ENCODE results near the gene SLC4A5.
"Not testable (repeated sequence)": the region's sequence is repeated elsewhere in the genome, so short reads cannot be mapped to it uniquely, and the experiment has no call there.

The SLC4A5 gene

DNA sequence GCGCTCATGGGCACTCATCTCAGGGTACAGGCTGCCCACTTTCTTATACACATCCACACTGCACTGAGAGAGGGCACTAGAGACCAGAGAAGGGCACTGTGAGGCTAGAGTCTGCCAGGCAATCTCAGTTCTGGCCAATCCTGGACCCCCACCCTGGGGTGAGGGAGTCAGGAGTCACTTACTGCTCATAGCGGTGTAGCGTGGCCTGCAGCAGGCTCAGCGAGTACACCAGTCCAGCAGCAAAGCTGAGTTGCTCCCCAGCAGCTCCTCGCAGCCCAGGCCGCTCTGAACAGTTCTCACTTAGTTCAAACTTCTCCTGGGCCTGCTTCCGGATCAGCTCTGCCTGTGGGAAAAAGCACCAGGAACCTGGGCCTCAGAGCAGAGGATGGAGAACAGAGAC lies 24.6 kb upstream of the SLC4A5 start:
- no peak for DNase-seq (ENCODE audit: low spot score)

DNA sequence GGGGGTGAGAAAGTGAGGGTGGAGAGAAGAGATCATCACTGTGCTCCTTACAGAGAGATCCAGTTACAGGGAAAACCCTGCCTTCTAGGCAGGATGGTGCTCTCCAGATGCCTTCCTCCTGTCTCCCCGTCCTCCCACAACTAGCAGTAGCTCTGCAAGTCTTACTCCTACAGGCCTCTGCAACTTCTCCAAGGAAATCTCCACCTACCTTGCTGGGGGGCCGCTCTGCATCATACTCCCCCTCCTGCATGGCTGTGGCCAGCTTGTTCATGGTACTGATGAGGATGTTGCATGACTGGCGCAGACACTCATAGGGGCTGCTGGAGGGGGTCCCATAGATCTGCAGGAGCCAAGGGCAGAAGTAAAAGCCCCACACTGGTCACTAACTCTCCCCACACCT lies 22.8 kb upstream of the SLC4A5 start:
- DNase-seq (ENCODE audit: low spot score) = no peak

DNA sequence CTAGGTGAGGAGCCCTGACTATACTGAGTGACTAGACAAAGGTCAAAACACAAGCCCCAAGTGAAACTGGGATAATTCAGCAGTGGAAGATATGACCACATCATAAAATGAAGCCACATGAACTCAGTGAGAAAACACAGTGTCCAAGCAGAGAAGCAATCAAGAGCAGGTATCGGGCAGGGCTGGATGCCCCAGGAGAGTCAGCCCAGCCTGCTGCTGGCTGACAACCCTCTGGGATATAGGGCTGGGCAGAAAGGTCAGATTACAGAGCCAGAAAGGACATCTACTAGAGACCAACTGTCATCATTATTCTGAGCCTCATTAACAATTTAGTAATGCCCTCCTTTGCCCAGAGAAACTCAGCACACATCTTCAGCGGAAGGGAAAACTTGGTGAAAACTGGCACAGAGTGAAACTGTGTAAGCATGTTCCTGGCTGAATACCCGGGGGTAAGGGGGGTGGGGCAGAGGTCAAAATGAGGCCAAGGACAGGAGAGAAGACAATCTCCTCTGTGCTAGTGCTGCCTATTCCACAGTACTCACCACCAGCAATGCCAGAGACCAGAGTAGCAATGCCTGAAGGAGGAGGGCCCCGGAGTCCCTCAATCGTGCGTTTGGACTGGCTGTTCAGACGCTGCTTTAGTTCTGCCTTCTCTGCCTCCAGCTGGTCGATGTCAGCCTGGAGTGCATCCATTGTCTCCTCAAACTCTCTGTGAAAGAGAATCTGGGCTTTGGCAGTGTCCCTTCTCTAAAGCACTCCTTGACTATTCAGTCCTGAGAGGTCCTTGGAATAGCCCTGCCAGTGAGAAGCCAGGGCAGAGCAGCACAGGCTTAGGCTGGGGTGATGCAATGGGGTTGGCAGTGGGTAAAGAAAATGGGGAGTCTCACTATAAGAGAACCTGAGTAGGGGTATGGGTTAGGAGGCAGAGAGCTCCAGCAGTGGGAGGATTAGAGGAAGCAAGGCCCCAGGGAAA lies 21.6 kb upstream of the SLC4A5 start:
- DNase-seq (ENCODE audit: low spot score) = no peak

DNA sequence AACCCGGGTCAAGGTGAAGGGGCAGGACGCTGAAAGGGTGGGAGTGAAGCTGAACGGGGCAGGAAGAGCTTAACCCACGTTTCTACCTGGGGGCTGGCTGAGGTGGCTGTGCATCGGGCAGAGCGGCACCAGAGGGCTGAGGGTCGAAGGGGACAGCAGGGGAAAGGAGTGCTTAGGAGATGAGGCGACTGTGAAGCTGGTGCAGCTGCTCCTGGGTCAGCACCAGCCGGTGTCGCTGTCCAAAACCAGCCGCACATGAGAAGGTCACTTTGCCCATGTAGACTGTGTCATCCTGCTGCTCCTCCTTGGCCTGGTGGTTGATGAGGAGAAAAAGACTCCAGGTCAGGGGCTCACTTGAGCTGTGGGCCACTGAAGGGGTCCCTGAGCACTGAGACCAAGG lies 18.1 kb upstream of the SLC4A5 start:
- no peak for DNase-seq (ENCODE audit: low spot score)

DNA sequence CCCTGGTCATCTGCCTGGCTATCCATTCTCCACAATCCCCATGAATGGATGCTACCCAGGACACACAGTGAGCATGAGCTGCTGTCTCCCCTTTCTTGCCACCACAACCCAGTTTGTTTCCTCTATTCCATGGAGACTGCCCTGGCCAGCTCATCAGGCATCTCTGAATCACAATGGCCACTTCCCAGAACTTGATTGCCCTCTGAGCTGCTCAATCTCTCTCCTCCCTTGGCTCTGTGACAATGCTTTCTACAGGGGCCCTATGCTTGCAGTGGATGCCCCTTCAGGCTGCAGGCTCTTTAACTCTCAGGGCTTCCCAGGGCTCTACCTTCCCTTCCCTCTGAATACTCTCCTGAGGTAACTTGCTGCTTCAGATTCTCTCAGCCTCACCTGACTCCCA lies 14.4 kb upstream of the SLC4A5 start:
- no peak for DNase-seq (ENCODE audit: low spot score)

DNA sequence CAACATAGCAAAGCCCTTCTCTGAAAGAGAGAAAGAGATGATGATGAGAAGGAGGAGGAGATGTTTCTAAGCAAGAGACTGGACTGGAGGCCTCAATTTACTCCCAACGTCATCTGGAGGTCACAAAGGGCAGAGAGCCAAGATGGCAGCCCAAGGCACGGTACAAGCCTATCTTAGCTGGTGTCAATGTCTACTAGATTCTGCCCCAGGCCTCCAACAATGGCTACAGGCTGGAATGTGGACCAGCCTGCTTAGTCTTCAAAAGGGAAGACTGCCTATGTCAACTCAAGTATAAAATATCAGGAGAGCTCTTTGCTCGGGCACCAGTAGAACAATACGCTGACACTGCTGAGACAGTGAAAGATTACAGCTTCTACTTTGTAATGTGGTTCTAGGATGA lies 6.7 kb upstream of the SLC4A5 start:
- no peak for DNase-seq (ENCODE audit: low spot score)

DNA sequence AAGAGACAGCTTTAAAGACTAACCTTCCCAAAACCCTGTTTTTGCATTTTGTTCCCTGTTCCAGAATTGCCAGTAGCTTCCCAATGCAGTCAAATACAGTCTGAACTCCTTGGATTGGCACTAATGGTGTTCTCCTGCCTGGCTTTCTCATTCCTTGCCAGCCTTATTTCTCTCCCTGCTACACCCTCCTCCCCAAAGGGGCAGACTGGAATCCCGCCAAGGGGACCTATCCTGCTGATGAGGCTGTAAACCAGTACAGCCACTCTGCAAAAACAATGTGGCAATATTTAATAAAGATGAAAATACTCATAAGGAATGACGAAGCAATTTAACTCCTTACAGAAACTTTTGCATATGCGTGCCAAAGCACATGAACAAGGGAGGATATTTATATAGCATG lies 4.5 kb upstream of the SLC4A5 start:
- DNase-seq (ENCODE audit: low spot score) = no peak

DNA sequence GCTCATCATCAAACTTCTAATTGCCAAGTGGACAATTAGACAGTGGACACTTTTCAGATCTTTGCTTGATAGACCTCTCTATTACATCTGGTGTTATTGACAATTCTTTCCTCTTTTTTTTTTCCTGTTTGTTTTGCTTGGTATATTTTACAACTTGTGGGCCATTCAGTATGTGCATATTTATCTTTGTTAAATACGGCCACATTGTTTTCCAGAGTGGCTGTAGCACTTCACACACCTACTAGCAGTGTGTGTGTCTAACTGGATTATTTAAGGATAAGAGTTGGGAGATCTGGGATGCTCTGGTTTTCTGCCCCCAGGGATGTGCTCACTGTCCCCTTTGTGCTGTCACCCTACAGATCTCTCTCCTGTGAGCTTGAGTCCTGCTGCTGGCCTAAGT lies 4.1 kb upstream of the SLC4A5 start:
- no peak for DNase-seq (ENCODE audit: low spot score)

DNA sequence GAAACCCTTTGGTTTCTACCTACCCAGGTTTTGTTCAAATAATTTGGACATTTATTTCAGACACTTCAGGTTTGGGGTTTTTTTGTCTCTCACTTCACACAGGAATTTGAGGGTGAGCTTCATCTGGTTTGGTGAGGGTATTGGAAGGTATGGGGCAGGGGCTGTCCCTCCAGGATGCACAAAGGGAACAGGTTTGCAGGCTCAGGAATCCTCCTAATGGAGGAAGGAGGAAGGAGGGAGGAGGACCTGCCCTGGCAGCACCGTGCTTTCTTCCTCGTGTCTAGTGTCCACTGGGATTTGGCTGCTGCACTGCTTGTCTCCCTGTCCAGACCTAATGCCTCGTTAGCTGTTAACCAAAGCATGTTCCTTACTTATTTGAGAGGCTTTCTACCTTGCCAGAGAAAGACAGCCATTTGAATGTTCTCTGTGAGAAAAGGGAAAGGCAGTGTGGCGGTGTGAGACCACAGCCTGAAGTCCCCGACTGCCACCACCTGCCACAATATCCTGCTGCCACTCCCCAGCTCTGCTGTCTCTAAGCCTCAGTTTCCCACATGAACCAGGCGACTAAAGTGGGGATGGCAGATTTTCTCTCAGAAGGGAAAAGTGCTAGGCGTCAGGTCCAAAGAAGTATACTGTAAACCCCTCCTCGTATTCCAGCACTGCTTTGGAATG lies 2.2 kb upstream of the SLC4A5 start:
- no peak for DNase-seq (ENCODE audit: low spot score)

DNA sequence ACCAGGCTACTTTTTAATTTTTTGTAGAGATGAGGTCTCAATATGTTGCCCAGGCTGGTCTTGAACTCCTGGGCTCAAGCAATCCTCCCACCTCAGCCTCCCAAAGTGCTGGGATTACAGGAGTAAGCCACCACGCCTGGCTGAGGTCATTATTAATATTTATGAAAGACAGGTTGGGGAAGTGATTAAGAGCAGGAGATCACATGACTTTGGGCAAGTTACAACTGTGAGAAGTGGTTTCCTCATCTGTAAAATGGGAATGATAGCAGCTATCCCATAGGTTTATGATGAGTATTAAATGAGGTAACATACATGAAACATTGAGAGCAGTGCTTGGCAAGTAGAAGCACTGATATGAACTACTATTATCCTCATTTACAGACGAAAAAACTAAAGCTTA lies 7.0 kb downstream of the SLC4A5 start:
- DNase-seq (ENCODE audit: low spot score) = not testable (repeated sequence)

DNA sequence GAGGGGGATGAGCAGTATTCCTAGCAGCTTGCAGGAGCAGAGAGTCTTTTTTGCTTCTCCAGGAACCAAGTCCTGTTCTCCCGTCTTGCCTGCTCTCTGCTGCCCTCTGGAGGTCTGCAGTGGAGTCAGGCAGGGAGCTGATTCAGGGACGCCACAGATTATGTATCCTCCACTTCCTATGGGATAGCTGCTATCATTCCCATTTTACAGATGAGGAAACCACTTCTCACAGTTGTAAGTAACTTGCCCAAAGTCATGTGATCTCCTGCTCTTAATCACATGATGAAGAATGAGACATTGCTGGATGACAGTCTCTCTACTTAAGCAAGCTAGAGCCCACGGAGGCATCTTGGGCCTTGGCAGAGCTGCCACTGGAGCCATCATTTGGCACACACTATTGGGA lies 8.3 kb downstream of the SLC4A5 start:
- peak; percentile 83 for DNase-seq (ENCODE audit: low spot score)

DNA sequence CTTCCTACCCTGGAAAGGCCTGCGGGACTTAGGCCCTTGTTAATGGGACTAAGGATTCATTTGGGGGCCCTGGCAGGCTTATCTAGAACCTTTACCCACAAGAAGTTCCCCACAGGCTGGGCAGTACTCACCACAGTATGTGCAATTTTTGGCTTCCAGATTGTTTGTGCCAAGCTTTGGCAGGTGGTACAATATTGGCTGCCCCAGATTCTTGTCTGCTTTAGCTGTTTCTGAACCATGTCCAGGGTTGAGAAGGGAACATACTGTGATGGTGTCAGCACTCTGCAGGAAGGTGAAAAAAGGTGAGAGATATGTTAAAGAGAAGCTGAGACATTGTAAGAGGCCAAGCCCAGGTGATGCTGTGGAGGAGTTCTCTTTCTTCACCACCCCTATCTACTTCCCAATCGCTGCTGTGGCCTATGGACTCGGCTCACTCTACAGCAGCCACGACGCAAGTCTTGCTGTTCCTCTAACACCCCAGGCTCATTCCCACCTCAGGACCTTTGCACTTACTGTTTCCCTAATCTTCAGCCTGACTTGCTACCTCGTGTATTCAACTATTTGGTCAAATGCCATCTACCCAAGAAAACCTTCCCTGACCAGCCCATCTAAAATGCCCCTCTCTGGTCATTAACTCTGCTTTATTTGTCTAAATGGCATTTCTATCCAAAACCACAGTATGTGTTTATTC lies 9.2 kb downstream of the SLC4A5 start:
- no peak for DNase-seq (ENCODE audit: low spot score)

DNA sequence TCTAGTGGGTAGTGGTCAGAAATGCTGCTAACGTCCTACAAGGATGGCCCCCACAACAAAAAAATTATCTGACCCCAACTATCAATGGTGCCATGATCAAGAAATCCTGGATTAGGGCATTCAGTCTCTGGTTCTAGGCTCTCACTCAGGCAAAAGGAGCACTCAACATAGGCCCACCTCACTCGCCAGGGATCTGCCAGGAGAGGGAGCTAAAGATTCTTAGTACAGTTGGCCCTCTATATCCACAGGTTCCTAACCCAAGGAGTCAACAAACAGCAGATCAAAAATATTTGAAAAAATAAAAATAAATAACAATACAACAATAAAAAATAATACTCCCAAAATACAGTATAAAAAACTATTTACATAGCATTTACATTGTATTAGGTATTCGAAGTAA lies 10.0 kb downstream of the SLC4A5 start:
- no peak for DNase-seq (ENCODE audit: low spot score)

DNA sequence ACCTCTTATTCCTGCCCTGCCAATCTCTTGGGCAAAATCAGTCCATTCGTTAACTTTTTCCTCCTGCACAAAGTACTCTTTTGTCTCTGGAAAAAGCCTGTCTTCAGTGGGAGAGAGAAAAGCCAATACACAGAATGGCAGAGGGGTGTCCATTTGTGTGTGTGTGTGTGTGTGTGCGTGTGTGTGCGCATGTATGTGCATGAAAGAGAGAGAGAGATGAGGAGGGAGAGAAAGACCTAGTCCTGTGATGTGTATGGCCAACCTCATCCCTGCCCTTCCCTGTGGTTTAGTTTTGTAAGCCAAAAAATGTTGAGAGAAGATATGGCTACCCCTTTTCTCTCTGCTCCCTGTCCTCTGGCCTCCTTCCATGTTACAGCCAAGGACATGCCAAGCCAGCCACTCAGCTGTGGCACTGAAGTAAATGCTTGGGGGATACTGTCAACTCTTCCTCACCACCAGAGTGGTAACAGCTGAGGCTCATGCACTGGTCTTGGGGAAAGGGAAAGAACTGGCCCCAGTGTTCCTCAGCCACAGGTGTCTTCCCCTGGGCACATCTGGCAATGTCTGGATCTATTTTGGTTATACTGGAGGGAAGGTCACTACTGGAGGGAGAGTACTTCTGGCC lies 10.6 kb downstream of the SLC4A5 start:
- DNase-seq (ENCODE audit: low spot score) = no peak

DNA sequence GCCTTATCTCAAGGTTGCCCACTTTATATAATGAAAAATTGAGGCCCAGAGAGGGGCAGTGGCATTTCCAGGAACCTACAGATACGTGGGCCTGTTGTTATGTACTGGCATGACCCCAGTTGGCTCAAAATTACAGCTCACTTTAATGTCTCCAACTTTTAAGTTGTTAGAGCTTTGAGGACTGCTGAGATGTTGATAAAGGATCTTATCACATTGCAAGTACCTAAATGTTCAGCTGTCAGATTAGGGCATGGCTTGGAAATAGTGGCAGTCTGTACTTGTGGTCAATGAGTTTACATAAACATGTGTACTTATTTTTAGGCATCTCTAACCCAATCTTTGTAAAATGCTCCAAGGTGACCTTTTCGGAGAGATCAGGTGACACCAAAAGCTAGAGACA lies 14.6 kb downstream of the SLC4A5 start:
- no peak for DNase-seq (ENCODE audit: low spot score)

DNA sequence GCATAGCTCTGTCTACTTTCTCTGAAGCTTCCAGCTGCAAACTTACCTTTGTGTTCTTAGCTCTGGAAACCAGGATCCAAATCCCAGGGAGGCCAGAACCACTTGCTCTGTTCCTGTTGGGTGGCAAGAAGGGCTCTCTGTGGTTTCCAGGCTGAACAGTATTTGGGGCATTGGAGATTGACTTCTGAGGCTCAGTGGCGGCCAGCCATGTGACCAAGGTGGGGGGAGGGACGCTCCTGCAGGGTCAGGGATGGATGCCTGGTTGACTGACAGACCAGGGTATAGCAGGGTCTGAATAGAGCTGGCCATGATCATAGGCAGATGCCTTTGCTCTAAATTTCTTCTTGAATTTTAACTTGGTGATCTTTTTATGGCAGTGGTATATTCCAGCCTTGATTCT lies 15.1 kb downstream of the SLC4A5 start:
- peak; percentile 56 for DNase-seq (ENCODE audit: low spot score)

DNA sequence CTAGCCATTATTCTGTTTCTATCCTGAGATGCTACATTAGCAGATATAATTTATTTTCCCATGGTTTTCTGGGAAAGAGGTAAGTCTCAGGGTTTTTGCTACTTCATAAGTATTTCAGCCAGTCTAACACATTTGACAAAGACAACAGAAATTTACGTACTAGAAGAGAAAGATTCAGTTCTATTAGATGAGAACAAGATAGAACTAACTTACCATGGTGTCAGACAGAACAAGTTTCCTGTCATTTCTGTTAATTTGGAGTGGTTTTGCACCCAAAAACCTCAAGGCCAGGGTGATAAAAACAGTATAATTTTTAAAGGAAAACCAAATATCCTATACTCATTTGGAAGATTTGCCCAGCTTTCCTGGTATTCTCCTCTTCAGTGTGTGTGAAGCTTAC lies 15.6 kb downstream of the SLC4A5 start:
- DNase-seq (ENCODE audit: low spot score) = no peak

DNA sequence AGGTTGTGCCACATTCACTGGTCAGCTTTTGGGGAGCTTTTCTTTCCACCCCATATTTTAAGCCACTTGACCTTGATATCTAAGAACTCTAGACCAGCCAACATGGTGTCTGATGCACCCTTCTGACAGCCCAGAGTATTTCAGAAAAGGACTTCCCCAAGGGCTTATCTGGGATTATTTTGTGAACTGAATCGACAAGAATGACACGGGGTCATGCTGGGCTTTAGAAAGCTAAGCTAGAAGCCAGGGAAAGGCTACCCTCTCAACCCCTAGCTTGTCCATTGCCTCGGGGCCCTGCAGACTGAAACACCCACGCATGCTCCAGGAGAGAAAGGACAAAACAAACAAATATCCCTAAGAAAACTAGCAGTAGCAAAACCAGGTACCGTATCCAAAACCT lies 16.0 kb downstream of the SLC4A5 start:
- DNase-seq (ENCODE audit: low spot score) = peak; percentile 53

DNA sequence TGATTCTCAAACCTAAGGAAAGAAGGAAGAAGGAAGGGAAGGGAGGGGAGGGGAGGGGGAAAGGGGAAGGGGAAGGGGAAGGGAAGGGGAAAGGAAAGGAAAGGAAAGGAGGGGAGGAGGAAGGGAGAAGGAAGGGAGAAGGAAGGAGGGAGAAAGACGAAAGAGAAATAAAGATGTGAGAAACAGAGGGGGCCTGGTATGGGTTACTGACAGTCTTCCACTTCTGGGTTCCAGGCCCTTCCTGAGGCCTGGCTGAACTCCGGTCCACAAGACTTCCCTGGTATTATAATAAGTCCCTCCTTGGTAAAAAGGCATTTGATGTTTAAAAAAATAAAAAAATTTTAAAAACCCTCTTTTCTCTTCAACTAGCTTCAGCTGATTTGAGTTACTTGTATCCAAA lies 17.4 kb downstream of the SLC4A5 start:
- no peak for DNase-seq (ENCODE audit: low spot score)

DNA sequence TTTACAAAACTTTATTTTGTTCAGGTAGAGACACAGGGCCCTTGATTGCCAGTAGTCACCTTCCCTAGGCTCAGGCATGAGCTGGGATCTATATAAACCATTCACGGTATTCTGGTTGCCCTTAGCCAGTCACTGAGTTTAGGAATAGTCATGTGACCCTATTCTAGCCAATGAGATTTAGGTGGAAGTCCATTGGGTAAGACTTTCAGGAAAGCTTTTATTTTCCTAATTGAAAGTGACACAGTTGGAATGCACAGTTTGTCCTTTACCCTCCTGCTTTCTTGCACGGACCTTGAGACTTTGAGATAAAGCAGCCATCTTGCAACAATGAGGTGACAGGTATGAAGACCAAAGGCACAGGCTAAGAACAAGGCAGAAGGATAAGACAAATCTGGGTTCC lies 21.5 kb downstream of the SLC4A5 start:
- no peak for DNase-seq (ENCODE audit: low spot score)

DNA sequence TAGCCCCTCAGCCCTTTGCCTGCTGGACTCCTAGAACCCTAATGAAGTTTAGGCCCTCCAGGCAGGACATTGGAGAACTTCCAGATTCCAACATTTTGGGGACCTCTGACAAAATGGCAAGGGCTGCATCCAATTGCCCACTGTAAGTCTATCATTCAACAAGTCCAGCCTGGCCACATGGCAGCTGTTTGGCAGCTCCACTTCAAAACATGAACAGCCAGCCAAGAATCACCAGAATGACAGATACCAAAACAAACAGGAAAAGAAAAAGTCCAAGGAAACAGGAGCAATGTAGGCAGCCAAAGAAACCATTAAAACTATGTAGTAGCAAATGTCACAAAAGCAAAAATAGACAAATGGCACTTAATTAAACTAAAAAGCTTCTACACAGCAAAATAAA lies 25.5 kb downstream of the SLC4A5 start:
- no peak for DNase-seq (ENCODE audit: low spot score)

DNA sequence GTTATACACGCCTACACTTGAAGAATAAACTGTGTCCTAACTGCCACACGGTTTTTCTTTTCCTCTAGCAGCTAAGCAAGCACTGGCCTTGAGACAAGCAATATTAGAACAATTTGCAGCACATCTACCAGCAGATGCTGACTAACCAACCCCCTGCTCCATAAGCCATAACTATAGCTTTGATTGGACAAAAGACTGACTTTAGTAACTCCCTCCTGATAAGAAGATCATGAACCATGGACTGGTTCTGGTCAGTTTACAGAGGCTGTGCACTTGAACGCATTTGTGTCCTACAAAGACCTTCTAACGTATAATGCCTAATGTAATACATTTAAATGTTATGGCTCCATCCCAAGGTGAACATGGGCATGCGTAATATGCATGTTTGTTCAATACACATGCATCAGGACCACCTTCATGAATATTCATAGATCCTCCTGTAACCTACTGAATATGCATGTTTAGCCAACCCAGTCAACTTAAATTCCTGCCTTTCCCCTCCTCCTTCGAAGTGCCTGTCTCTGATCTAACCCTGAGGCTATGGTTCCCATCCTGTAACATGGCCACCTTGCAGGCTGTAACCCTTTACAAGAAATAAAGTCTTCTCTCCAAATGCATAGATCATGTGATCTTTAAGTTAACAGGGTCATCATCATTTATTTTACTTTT lies 26.5 kb downstream of the SLC4A5 start:
- DNase-seq (ENCODE audit: low spot score) = no peak

All from ecto neural progenitor cell (in vitro differentiated cells).